OCI-LY7 (cell line): Measurements from ENCODE around the gene RBM38. TPM values are rescaled to one million over a fixed set of nuclear protein-coding genes. Genes with fewer than 3 reads are reported as not detected.
"Not testable (repeated sequence)": the region's sequence is repeated elsewhere in the genome, so short reads cannot be mapped to it uniquely, and the experiment has no call there.

Experiments used
- BruUV-seq: library from RNA; stranded (reverse); fragments of 400-500 nt; replicated peaks from 2 replicates; lab custom pipeline; 2021; lab: Mats Ljungman, UMichigan
- CTCF ChIA-PET: fragments of 300-600 bp; sonication (Branson Sonifier 250); formaldehyde crosslinking; loops from one replicate; lab custom pipeline; 2022; ENCODE audit warnings: antibody characterized with exemption; ENCODE audit not compliant: unreplicated experiment; lab: Charles Lee
- POLR2A ChIA-PET: fragments of 300-600 bp; sonication (Branson Sonifier 250); formaldehyde crosslinking; loops from one replicate; lab custom pipeline; 2022; ENCODE audit warnings: antibody characterized with exemption; lab: Charles Lee
- DNase-seq: peaks from one replicate; pipeline ENCODE4 v3.0.0-alpha.2; 2015; ENCODE audit warnings: low spot score
- H2AFZ ChIP-seq: fragments of 200-600 bp; sonication (generic), shearing (Covaris generic); 2 replicates; pipeline ENCODE4 v1.6.1; 2014; ENCODE audit warnings: mild to moderate bottlenecking, antibody characterized with exemption, low read length, moderate library complexity
- H3K27ac ChIP-seq: fragments of 200-600 bp; sonication (generic); 2 replicates; pipeline ENCODE4 v1.5.1; 2014; ENCODE audit warnings: mixed run types, low read depth, mild to moderate bottlenecking, moderate library complexity, low read length, inconsistent platforms; ENCODE audit not compliant: poor library complexity, severe bottlenecking
- H3K36me3 ChIP-seq: fragments of 200-600 bp; sonication (generic); 2 replicates; pipeline ENCODE4 v1.6.1; 2014; ENCODE audit warnings: mild to moderate bottlenecking, antibody characterized with exemption, low read length, moderate library complexity, mixed read lengths; ENCODE audit not compliant: insufficient read depth
- H3K4me1 ChIP-seq: fragments of 200-600 bp; sonication (generic); 2 replicates; pipeline ENCODE4 v1.5.1; 2014; ENCODE audit warnings: mild to moderate bottlenecking, low read length; ENCODE audit not compliant: insufficient read depth, poor library complexity, severe bottlenecking
- H3K4me2 ChIP-seq: fragments of 200-600 bp; sonication (generic); 2 replicates; pipeline ENCODE4 v1.6.1; 2014; ENCODE audit warnings: mild to moderate bottlenecking, low read length
- H3K4me3 ChIP-seq: fragments of 200-600 bp; sonication (generic); 2 replicates; pipeline ENCODE4 v1.5.1; 2014; ENCODE audit warnings: mild to moderate bottlenecking, low read depth, low read length; ENCODE audit not compliant: poor library complexity, severe bottlenecking
- H3K79me2 ChIP-seq: fragments of 200-600 bp; sonication (generic); 2 replicates; pipeline ENCODE4 v1.6.1; 2016; ENCODE audit warnings: low read depth, mild to moderate bottlenecking, low read length, moderate library complexity, mixed read lengths; ENCODE audit not compliant: insufficient read depth
- H3K9me2 ChIP-seq: fragments of 200-600 bp; sonication (generic); 2 replicates; pipeline ENCODE4 v1.6.1; 2016; ENCODE audit warnings: mild to moderate bottlenecking, low read length, mixed read lengths; ENCODE audit not compliant: insufficient read depth
- H3K9me3 ChIP-seq: fragments of 200-600 bp; sonication (generic); 2 replicates; pipeline ENCODE4 v1.6.1; 2014; ENCODE audit warnings: mild to moderate bottlenecking, mixed run types, low read length, mixed read lengths
- H4K20me1 ChIP-seq: fragments of 200-600 bp; sonication (generic); 2 replicates; pipeline ENCODE4 v1.6.1; 2014; ENCODE audit warnings: mild to moderate bottlenecking, antibody characterized with exemption, low read length, moderate library complexity, mixed read lengths; ENCODE audit not compliant: insufficient read depth
- EZH2phosphoT487 ChIP-seq: fragments of 200-600 bp; sonication (generic); IDR thresholded peaks from 2 replicates; pipeline ENCODE4 v1.6.1; 2018; ENCODE audit warnings: low read depth, borderline replicate concordance, mild to moderate bottlenecking, mixed run types, antibody characterized with exemption, low read length, moderate library complexity, mixed read lengths
- intact Hi-C: fragments of 100-400 bp; cut with micrococcal nuclease; formaldehyde crosslinking; loops from one replicate; pipeline ENCODE4 v1.10.0; 2022; ENCODE audit not compliant: unreplicated experiment
- total RNA-seq, 2 experiments: library from RNA; depleted of rRNA in 1 of 2; stranded (reverse); fragments of >200 nt in 1 of 2; shearing (Covaris generic) in 1 of 2; gene quantifications; 2 replicates each; pipeline ENCODE4 v1.2.3, GENCODE V29; 2014 to 2022
- TF ChIP-seq, protein P1 (sequence below): fragments of 200-600 bp; sonication (generic); conservative IDR thresholded peaks from 2 replicates; pipeline ENCODE4 v1.5.1; 2014; ENCODE audit warnings: mild to moderate bottlenecking, antibody characterized with exemption, low read length, moderate library complexity, mixed read lengths

Gene RBM38
- total RNA-seq, 2 experiments from 2014 or later: 119 to 174 TPM

DNA sequence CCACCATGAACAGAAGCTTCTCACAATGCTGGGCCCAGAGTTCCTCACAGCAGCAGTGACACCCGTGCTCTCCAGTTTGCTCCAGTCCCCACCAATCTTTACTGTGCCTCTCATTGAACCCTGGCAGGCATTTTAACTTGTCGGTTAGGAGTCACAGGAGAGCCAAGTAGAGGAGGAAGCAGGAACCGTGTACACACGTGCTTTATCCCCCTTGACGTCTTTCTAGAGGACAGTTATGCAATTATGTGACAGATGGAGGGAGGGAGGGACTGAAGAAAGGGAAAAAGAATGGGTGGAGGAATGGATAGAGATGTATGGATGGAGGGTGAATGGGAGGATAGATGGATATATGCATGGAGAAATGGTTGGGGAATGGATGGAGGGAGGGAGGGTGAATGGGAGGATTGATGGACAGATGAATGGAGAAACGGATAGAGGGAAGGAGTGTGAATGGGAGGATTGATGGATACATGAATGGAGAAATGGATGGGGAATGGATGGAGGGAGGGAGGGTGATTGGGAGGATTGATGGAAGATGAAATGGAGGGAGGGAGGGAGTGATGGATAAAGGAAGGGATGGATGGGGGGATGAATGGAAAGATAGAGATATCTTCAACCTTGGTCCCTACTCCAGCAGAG lies 26.0 kb downstream of the RBM38 start:
- CTCF ChIA-PET: no interaction called here
- BruUV-seq: no TSS peak
- POLR2A ChIA-PET: no interaction called here

DNA sequence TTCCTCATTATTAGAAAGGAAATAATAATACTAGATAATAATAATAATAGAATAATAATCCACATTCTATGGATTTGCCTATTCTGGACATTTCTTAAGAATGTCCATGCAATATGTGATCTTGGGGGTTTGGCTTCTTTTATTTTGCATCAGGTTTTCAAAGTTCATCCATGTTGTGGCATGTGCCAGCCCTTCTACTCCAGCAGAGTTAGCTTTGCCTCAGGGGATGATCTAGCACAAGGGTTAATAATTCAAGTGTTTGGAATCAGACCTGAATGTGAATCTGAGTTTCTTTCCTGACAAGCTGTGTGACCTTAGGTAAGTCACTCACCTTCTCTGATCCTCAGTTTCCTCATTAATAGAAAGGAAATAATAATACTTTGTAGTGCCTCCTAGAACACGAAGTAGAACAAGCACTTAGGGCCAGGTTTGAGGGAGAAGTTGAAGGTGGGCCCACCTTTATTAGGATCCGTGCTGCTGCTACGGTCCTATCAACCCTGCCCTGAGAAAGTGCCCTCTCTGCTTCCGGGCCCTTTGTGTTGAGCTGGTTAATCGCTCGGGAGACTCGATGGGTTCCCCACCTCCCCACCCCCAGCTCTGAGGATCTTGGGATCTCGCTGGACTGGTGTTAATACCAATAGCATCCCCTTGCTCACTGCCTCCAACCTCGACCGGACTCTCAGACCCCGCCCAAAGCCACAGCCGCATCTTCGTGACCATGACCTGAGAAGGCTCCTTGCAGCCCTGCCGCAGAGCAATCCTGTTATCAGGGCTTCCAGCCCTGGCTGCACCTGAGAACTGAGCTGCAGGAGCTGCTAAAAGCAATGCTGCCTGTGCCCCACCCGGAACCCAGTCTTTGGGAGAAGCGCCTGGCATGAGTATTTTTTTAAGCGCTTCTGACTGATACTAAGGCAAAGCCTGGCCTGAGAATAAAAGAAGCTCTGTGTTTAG lies 26.9 kb downstream of the RBM38 start:
- Histone ChIP-seq H3K27ac (no peak overlapping the region), H3K36me3 (no peaks in the 10 kb centered on the region), H3K4me1 (no peaks in the 10 kb centered on the region), H3K9me3 (no peaks in the 10 kb centered on the region), H3K79me2 (no peaks in the 10 kb centered on the region), H3K4me2 (no peak overlapping the region), H3K4me3 (no peak overlapping the region), H2AFZ (no peak overlapping the region), H4K20me1 (no peaks in the 10 kb centered on the region), H3K9me2 (no peaks in the 10 kb centered on the region)
- BruUV-seq: no TSS peak
- ChIA-PET POLR2A (interaction anchor here (1.1 kb wide), 1 partner anchor 20 kb away, joined by 4 read pairs; no protein-coding TSS in a partner anchor), CTCF (interaction anchor here (0.5 kb wide), 1 partner anchor 29 kb away, joined by 7 read pairs; no protein-coding TSS in a partner anchor)
- no peak for DNase-seq
- intact Hi-C loops: no loop called here
- TF ChIP-seq, protein P1, sequence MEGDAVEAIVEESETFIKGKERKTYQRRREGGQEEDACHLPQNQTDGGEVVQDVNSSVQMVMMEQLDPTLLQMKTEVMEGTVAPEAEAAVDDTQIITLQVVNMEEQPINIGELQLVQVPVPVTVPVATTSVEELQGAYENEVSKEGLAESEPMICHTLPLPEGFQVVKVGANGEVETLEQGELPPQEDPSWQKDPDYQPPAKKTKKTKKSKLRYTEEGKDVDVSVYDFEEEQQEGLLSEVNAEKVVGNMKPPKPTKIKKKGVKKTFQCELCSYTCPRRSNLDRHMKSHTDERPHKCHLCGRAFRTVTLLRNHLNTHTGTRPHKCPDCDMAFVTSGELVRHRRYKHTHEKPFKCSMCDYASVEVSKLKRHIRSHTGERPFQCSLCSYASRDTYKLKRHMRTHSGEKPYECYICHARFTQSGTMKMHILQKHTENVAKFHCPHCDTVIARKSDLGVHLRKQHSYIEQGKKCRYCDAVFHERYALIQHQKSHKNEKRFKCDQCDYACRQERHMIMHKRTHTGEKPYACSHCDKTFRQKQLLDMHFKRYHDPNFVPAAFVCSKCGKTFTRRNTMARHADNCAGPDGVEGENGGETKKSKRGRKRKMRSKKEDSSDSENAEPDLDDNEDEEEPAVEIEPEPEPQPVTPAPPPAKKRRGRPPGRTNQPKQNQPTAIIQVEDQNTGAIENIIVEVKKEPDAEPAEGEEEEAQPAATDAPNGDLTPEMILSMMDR: no peak
- TF ChIP-seq EZH2phosphoT487: no peak

More for the DNA sequence above, 26.0 kb downstream of the RBM38 start:
- H3K79me2 ChIP-seq: no peaks in the 10 kb centered on the region
- TF ChIP-seq EZH2phosphoT487: no peak
- no peaks in the 10 kb centered on the region for H3K4me1 ChIP-seq
- no peaks in the 10 kb centered on the region for H4K20me1 ChIP-seq
- no peak overlapping the region for H3K4me2 ChIP-seq
- intact Hi-C loops: no loop called here
- H3K36me3 ChIP-seq: no peaks in the 10 kb centered on the region
- H2AFZ ChIP-seq: no peak overlapping the region
- no peak overlapping the region for H3K27ac ChIP-seq
- H3K9me2 ChIP-seq: no peaks in the 10 kb centered on the region
- H3K4me3 ChIP-seq: no peak overlapping the region
- no peak for DNase-seq
- no peaks in the 10 kb centered on the region for H3K9me3 ChIP-seq

DNA sequence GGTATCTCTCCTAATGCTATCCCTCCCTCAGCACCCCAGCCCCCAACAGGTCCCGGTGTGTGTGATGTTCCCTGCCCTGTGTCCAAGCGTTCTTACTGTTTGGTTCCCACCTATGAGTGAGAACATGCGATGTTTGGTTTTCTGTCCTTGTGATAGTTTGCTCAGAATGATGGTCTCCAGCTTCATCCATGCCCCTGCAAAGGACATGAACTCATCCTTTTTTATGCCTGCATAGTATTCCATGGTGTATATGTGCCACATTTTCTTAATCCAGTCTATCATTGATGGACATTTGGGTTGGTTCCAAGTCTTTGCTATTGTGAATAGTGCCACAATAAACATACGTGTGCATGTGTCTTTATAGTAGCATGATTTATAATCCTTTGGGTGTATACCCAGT lies 28.3 kb downstream of the RBM38 start:
- H3K9me3 ChIP-seq, H3K36me3 ChIP-seq, DNase-seq, BruUV-seq, H3K4me2 ChIP-seq, intact Hi-C loops, H3K79me2 ChIP-seq, H4K20me1 ChIP-seq, H3K4me3 ChIP-seq, H3K4me1 ChIP-seq, H2AFZ ChIP-seq, H3K27ac ChIP-seq, CTCF ChIA-PET, H3K9me2 ChIP-seq: not testable (repeated sequence)
- POLR2A ChIA-PET: interaction anchor here (1.0 to 1.1 kb wide), 2 partner anchors 21 to 28 kb away, joined by 4 read pairs; partner anchors contain the start of gene RBM38
